ENCODE data around the gene CHN1. TPM values are rescaled to one million over a fixed set of nuclear protein-coding genes. Genes with fewer than 3 reads are reported as not detected.

The CHN1 gene
- total RNA-seq, 1 donor from 2014 or later, result 7.8 TPM

DNA sequence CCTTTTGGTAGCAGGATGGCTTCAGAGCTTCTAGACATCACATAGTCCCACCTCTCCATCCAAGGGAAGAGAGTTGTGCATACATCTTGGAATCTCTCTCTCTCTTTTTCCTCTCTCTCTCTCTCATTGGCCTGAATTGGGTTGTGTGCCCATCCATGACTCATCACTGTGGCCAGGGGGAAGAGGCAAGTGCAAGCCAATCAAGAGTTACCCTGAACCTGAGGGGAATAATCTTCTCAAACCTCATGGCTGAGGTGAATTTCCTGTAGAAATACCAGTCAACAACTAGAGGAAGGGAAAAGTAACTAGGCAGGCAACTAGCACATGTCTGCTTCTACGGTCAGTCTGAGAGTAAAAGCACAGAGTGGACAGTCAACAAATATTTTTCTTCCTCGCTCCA is 7.3 kb upstream of the CHN1 start:
- no peaks in the 10 kb centered on the region for H3K4me1 ChIP-seq (ENCODE audit: control insufficient read depth in 3 of 3, insufficient read depth in 3 of 3, low read length in 3 of 3)
- no peak overlapping the region for H3K27ac ChIP-seq (ENCODE audit: low read depth, low read length)
- no peaks in the 10 kb centered on the region for H3K9me3 ChIP-seq (ENCODE audit: control insufficient read depth in 3 of 3, low read length in 3 of 3)
- no peaks in the 10 kb centered on the region for H3K36me3 ChIP-seq (ENCODE audit: control insufficient read depth in 3 of 3, insufficient read depth in 3 of 3, low read length in 3 of 3)
- no peak overlapping the region for H3K4me3 ChIP-seq (ENCODE audit: low read length in 3 of 3)
- no peak overlapping the region for H3K9ac ChIP-seq (ENCODE audit: low read depth in 1 of 3, low read length in 3 of 3)
- H3K27me3 ChIP-seq (ENCODE audit: control insufficient read depth in 3 of 3, insufficient read depth in 3 of 3, low read length in 3 of 3), result peaks cover 0 to 6% (median 3%) of the 10 kb centered on the region in 3 donors

GRCh38 chr2:175011505-175011904 is 6.3 kb upstream of the CHN1 start:
- H3K27ac ChIP-seq (ENCODE audit: low read depth, low read length), result no peak overlapping the region
- no peak overlapping the region for H3K9ac ChIP-seq (ENCODE audit: low read depth in 1 of 3, low read length in 3 of 3)

GRCh38 chr2:175010848-175011254 is 5.7 kb upstream of the CHN1 start:
- H3K4me3 ChIP-seq (ENCODE audit: low read length in 3 of 3), result no peak overlapping the region
- H3K4me1 ChIP-seq (ENCODE audit: control insufficient read depth in 3 of 3, insufficient read depth in 3 of 3, low read length in 3 of 3), result no peaks in the 10 kb centered on the region
- no peaks in the 10 kb centered on the region for H3K9me3 ChIP-seq (ENCODE audit: control insufficient read depth in 3 of 3, low read length in 3 of 3)
- peaks cover 3 to 16% (median 3%) of the 10 kb centered on the region in 3 donors for H3K27me3 ChIP-seq (ENCODE audit: control insufficient read depth in 3 of 3, insufficient read depth in 3 of 3, low read length in 3 of 3)
- H3K27ac ChIP-seq (ENCODE audit: low read depth, low read length), result no peak overlapping the region
- H3K36me3 ChIP-seq (ENCODE audit: control insufficient read depth in 3 of 3, insufficient read depth in 3 of 3, low read length in 3 of 3), result no peaks in the 10 kb centered on the region
- no peak overlapping the region for H3K9ac ChIP-seq (ENCODE audit: low read depth in 1 of 3, low read length in 3 of 3)

More at GRCh38 chr2:175011505-175011904, 6.3 kb upstream of the CHN1 start:
- Histone ChIP-seq H3K36me3 (ENCODE audit: control insufficient read depth in 3 of 3, insufficient read depth in 3 of 3, low read length in 3 of 3) (no peaks in the 10 kb centered on the region), H3K27me3 (ENCODE audit: control insufficient read depth in 3 of 3, insufficient read depth in 3 of 3, low read length in 3 of 3) (peaks cover under 1 to 10% (median 3%) of the 10 kb centered on the region in 3 donors), H3K9me3 (ENCODE audit: control insufficient read depth in 3 of 3, low read length in 3 of 3) (no peaks in the 10 kb centered on the region), H3K4me1 (ENCODE audit: control insufficient read depth in 3 of 3, insufficient read depth in 3 of 3, low read length in 3 of 3) (no peaks in the 10 kb centered on the region), H3K4me3 (ENCODE audit: low read length in 3 of 3) (no peak overlapping the region)

DNA sequence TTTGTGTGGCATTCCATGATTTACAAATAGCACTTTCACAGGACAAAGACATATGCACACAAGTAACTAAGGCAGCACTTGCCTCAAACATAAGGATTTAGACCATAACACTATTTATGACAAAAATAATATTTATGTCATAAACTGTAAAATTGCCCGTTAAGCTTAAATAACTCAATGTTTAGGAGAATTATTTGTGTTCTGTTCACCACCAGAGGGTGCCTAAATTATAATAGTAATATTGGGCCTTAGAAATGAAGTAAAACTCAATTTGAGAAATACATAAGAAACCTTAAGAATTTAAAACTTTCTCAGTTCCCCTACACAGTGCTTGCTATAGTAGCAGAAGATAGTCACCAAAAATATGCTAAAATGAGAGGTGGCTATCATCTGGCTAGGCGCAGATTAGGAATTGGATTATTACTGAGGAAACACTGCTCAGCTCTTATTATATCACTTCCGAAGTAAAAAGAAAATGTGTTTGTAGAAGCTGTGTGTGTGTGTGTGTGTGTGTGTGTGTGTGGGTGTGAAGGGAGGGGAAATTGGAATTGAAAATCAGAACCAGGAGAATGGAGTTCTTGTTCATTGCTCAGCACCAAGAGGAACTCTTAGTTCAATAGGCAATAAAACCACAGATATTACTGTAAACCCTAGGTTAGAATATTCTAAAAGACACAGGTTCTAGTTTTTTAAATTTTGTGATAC is 4.9 kb upstream of the CHN1 start:
- Histone ChIP-seq H3K27me3 (ENCODE audit: control insufficient read depth in 3 of 3, insufficient read depth in 3 of 3, low read length in 3 of 3) (peaks cover 5 to 22% (median 8%) of the 10 kb centered on the region in 3 donors), H3K9me3 (ENCODE audit: control insufficient read depth in 3 of 3, low read length in 3 of 3) (no peaks in the 10 kb centered on the region), H3K9ac (ENCODE audit: low read depth in 1 of 3, low read length in 3 of 3) (no peak overlapping the region), H3K4me3 (ENCODE audit: low read length in 3 of 3) (no peak overlapping the region), H3K36me3 (ENCODE audit: control insufficient read depth in 3 of 3, insufficient read depth in 3 of 3, low read length in 3 of 3) (no peaks in the 10 kb centered on the region), H3K27ac (ENCODE audit: low read depth, low read length) (no peak overlapping the region), H3K4me1 (ENCODE audit: control insufficient read depth in 3 of 3, insufficient read depth in 3 of 3, low read length in 3 of 3) (peaks cover 2 to 6% (median 5%) of the 10 kb centered on the region in 3 donors)

GRCh38 chr2:175008801-175009495 is 3.8 kb upstream of the CHN1 start:
- H3K9me3 ChIP-seq (ENCODE audit: control insufficient read depth in 3 of 3, low read length in 3 of 3), result no peaks in the 10 kb centered on the region
- no peaks in the 10 kb centered on the region for H3K36me3 ChIP-seq (ENCODE audit: control insufficient read depth in 3 of 3, insufficient read depth in 3 of 3, low read length in 3 of 3)
- peaks cover 5 to 28% (median 13%) of the 10 kb centered on the region in 3 donors for H3K27me3 ChIP-seq (ENCODE audit: control insufficient read depth in 3 of 3, insufficient read depth in 3 of 3, low read length in 3 of 3)
- no peak overlapping the region for H3K9ac ChIP-seq (ENCODE audit: low read depth in 1 of 3, low read length in 3 of 3)
- H3K27ac ChIP-seq (ENCODE audit: low read depth, low read length), result no peak overlapping the region
- peaks cover 2 to 11% (median 8%) of the 10 kb centered on the region in 3 donors for H3K4me1 ChIP-seq (ENCODE audit: control insufficient read depth in 3 of 3, insufficient read depth in 3 of 3, low read length in 3 of 3)
- no peak overlapping the region for H3K4me3 ChIP-seq (ENCODE audit: low read length in 3 of 3)

DNA sequence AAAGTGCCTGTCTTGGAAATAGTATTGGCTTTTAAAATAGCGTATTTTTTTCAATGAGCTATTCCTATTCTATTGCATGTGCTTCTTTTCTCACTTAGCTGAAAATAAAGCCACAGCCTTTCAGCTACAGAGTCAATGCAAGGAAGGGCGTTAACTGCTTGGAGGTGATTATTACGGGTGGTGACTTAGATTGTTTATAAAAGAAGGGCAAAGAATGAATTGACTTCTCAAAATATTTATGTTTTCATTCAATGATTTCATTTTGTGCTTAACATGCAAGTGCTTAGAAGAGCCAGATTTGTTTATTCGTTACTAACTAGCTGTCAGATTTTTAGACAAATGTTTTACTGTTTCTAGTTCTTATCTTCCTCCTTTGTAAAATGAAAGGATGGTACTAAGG is 2.8 kb upstream of the CHN1 start:
- H3K9ac ChIP-seq (ENCODE audit: low read depth in 1 of 3, low read length in 3 of 3), result no peak overlapping the region
- H3K4me3 ChIP-seq (ENCODE audit: low read length in 3 of 3), result no peak overlapping the region
- H3K27me3 ChIP-seq (ENCODE audit: control insufficient read depth in 3 of 3, insufficient read depth in 3 of 3, low read length in 3 of 3), result peaks cover 5 to 34% (median 19%) of the 10 kb centered on the region in 3 donors
- peaks cover 2 to 11% (median 8%) of the 10 kb centered on the region in 3 donors for H3K4me1 ChIP-seq (ENCODE audit: control insufficient read depth in 3 of 3, insufficient read depth in 3 of 3, low read length in 3 of 3)
- H3K27ac ChIP-seq (ENCODE audit: low read depth, low read length), result no peak overlapping the region
- no peaks in the 10 kb centered on the region for H3K9me3 ChIP-seq (ENCODE audit: control insufficient read depth in 3 of 3, low read length in 3 of 3)
- H3K36me3 ChIP-seq (ENCODE audit: control insufficient read depth in 3 of 3, insufficient read depth in 3 of 3, low read length in 3 of 3), result no peaks in the 10 kb centered on the region

DNA sequence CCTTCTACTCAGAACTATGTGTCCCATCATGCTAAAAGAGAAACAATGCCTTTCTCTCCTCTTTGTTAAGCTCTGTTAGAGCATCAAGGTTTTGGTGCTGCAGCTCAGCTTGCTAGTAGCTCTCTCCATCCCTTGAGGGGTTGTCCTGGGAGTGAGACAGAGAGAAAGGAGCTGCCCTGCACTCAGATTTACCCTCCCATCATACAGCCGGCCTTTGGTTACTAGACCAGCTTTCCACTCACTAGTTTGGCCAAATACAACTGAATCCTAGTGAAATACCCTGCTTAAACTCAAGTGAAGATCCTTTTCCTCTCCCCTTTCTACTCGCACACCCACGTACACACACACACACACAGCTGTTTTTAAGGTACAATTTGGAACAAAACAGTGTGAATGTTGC is 2.3 kb upstream of the CHN1 start:
- Histone ChIP-seq H3K27me3 (ENCODE audit: control insufficient read depth in 3 of 3, insufficient read depth in 3 of 3, low read length in 3 of 3) (peaks cover 8 to 34% (median 19%) of the 10 kb centered on the region in 3 donors), H3K36me3 (ENCODE audit: control insufficient read depth in 3 of 3, insufficient read depth in 3 of 3, low read length in 3 of 3) (no peaks in the 10 kb centered on the region), H3K4me3 (ENCODE audit: low read length in 3 of 3) (no peak overlapping the region), H3K9ac (ENCODE audit: low read depth in 1 of 3, low read length in 3 of 3) (no peak overlapping the region), H3K9me3 (ENCODE audit: control insufficient read depth in 3 of 3, low read length in 3 of 3) (no peaks in the 10 kb centered on the region), H3K27ac (ENCODE audit: low read depth, low read length) (no peak overlapping the region), H3K4me1 (ENCODE audit: control insufficient read depth in 3 of 3, insufficient read depth in 3 of 3, low read length in 3 of 3) (peaks cover 2 to 11% (median 8%) of the 10 kb centered on the region in 3 donors)

GRCh38 chr2:175006281-175006680 is 1.1 kb upstream of the CHN1 start:
- peaks cover 8 to 43% (median 23%) of the 10 kb centered on the region in 3 donors for H3K27me3 ChIP-seq (ENCODE audit: control insufficient read depth in 3 of 3, insufficient read depth in 3 of 3, low read length in 3 of 3)
- no peak overlapping the region for H3K9ac ChIP-seq (ENCODE audit: low read depth in 1 of 3, low read length in 3 of 3)
- peaks cover 2 to 11% (median 8%) of the 10 kb centered on the region in 3 donors for H3K4me1 ChIP-seq (ENCODE audit: control insufficient read depth in 3 of 3, insufficient read depth in 3 of 3, low read length in 3 of 3)
- no peaks in the 10 kb centered on the region for H3K9me3 ChIP-seq (ENCODE audit: control insufficient read depth in 3 of 3, low read length in 3 of 3)
- H3K4me3 ChIP-seq (ENCODE audit: low read length in 3 of 3), result no peak overlapping the region
- no peak overlapping the region for H3K27ac ChIP-seq (ENCODE audit: low read depth, low read length)
- no peaks in the 10 kb centered on the region for H3K36me3 ChIP-seq (ENCODE audit: control insufficient read depth in 3 of 3, insufficient read depth in 3 of 3, low read length in 3 of 3)

DNA sequence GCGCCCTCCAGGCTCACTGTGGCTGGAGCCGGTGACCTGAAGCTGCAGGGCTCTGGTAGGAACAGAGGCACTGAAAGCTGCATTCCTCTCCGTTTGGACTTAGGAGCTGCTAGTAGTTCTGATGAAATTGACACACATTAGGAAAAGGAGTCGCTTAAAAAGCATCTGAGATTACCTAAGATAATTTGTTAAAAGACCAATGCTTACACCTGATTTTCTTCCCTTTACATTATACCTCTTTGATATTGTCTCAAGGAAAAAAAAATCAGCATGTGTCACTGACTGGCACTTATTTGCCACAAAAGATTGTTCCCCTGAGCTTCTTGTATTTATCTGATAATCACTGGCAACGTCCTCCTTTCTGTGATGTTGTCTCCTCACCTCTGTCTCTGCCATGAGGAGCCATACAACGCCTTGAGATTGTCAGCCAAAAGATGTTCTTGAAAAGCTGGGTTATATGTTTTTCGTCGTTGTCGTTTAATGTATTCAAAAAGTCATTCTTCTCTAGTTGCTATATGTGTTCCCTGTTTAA is 618 bp upstream of the CHN1 start:
- peak overlapping the region; percentile 65 to 71 (median 68) for H3K4me3 ChIP-seq (ENCODE audit: low read length in 3 of 3)
- H3K36me3 ChIP-seq (ENCODE audit: control insufficient read depth in 3 of 3, insufficient read depth in 3 of 3, low read length in 3 of 3), result no peaks in the 10 kb centered on the region
- no peak overlapping the region for H3K27ac ChIP-seq (ENCODE audit: low read depth, low read length)
- no peaks in the 10 kb centered on the region for H3K9me3 ChIP-seq (ENCODE audit: control insufficient read depth in 3 of 3, low read length in 3 of 3)
- H3K4me1 ChIP-seq (ENCODE audit: control insufficient read depth in 3 of 3, insufficient read depth in 3 of 3, low read length in 3 of 3), result peaks cover 2 to 11% (median 8%) of the 10 kb centered on the region in 3 donors
- H3K27me3 ChIP-seq (ENCODE audit: control insufficient read depth in 3 of 3, insufficient read depth in 3 of 3, low read length in 3 of 3), result peaks cover 8 to 43% (median 26%) of the 10 kb centered on the region in 3 donors
- peak overlapping the region; percentile 25 to 54 (median 40) for H3K9ac ChIP-seq (ENCODE audit: low read depth in 1 of 3, low read length in 3 of 3)

DNA sequence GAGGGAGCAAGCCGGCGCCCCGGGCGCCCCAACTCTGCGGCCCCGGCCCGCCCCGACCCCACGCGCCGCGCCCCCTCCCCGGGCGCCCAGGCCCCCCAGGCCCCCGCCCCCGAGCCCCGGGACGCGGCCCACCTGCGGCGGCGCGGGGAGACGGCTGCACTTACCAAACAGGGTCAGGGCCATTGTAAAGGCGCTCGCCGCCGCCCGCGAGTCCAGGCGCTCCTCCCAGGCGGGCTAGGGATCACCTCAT is 526 bp downstream of the CHN1 start:
- Histone ChIP-seq H3K9ac (ENCODE audit: low read depth in 1 of 3, low read length in 3 of 3) (peak overlapping the region in 1 of 3 donors; percentile 40), H3K9me3 (ENCODE audit: control insufficient read depth in 3 of 3, low read length in 3 of 3) (no peaks in the 10 kb centered on the region), H3K27ac (ENCODE audit: low read depth, low read length) (no peak overlapping the region)

More for the DNA sequence above, 526 bp downstream of the CHN1 start:
- H3K27me3 ChIP-seq (ENCODE audit: control insufficient read depth in 3 of 3, insufficient read depth in 3 of 3, low read length in 3 of 3), result peaks cover 8 to 43% (median 27%) of the 10 kb centered on the region in 3 donors
- H3K4me3 ChIP-seq (ENCODE audit: low read length in 3 of 3), result peak overlapping the region; percentile 50 to 68 (median 65)
- H3K4me1 ChIP-seq (ENCODE audit: control insufficient read depth in 3 of 3, insufficient read depth in 3 of 3, low read length in 3 of 3), result peaks cover 2 to 11% (median 8%) of the 10 kb centered on the region in 3 donors
- H3K36me3 ChIP-seq (ENCODE audit: control insufficient read depth in 3 of 3, insufficient read depth in 3 of 3, low read length in 3 of 3), result no peaks in the 10 kb centered on the region

Data from skeletal muscle tissue (tissue), 4 donors.